Measurements from ENCODE around the gene KRT6B.

DNA sequence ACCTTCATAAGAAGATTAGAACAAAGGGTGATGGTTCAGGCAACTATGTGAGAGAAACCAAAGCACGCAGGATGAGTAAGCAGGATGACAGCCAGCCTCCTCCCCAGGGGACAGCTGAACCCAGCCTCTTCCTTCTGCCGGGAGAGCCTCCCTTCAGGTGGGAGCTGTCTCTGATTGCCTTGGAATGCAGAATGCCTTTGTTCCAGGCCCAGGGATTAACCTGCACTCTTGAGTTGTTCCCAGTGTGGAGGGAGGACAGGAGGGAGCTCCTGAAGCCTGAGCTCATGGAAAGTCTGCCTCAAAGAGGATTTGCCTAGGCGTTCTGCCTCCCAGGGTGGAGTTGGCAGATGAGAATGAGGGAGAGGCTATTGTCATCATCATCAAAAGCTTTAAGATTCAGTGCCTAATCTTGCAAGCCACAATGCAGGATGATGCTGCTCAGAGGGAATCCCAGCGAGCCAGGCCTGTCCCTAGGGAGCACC lies 44.7 kb upstream of the KRT6B start:
- TF ChIP-seq, protein P1, sequence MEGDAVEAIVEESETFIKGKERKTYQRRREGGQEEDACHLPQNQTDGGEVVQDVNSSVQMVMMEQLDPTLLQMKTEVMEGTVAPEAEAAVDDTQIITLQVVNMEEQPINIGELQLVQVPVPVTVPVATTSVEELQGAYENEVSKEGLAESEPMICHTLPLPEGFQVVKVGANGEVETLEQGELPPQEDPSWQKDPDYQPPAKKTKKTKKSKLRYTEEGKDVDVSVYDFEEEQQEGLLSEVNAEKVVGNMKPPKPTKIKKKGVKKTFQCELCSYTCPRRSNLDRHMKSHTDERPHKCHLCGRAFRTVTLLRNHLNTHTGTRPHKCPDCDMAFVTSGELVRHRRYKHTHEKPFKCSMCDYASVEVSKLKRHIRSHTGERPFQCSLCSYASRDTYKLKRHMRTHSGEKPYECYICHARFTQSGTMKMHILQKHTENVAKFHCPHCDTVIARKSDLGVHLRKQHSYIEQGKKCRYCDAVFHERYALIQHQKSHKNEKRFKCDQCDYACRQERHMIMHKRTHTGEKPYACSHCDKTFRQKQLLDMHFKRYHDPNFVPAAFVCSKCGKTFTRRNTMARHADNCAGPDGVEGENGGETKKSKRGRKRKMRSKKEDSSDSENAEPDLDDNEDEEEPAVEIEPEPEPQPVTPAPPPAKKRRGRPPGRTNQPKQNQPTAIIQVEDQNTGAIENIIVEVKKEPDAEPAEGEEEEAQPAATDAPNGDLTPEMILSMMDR (conservative IDR thresholded peaks at IDR 0.05 in 1 of 2, IDR thresholded peaks at IDR 0.05 in 1 of 2; ENCODE audit: extremely low read depth in 1 of 2, insufficient read depth in 1 of 2, low read depth in 1 of 2, low read length in 2 of 2): no peak
- no peak for TF ChIP-seq EZH2 (IDR thresholded peaks at IDR 0.05; ENCODE audit: borderline replicate concordance, low read length)

Measured in mammary epithelial cell (primary cell).